ENCODE data around the gene NCL.
"Not testable (repeated sequence)": the region's sequence is repeated elsewhere in the genome, so short reads cannot be mapped to it uniquely, and the experiment has no call there.

NCL gene

DNA sequence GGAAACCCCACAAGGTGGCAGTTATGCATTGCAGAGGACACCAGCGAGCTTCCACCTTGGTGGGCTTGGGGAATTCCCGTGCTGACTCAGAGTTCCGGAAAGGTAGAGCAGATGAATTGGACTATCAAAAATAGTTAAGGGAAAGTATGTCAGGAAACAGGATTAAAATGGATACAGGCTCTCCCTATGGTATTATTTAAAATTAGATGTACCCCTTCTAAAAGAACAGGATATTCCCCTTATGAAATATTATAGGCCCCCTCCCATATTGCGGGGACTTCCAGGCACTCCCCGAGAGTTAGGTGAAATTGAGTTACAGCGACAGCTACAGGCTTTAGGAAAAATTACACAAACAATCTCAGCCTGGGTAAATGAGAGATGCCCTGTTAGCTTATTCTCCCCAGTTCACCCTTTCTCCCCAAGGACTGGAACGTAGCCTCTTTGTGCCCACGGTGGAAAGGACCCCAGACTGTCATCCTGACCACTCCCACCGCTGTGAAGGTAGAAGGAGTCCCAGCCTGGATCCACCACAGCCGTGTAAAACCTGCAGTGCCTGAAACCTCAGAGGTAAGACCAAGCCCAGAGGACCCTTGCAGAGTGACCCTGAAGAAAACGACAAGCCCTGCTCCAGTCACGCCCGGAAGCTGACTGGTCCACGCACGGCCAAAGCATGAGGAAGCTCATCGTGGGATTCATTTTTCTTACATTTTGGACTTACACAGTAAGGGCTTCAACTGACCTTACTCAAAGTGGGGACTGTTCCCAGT, 58.5 kb downstream of the NCL start:
- not testable (repeated sequence) for DNase-seq (ENCODE audit: low read depth)

- not testable (repeated sequence) for DNase-seq (ENCODE audit: low read depth)
Observed at GRCh38 chr2:231404183-231404578, 60.1 kb downstream of the NCL start.
